ENCODE results near the gene CSRP1. TPM values are rescaled to one million over a fixed set of nuclear protein-coding genes. Genes with fewer than 3 reads are reported as not detected.

The CSRP1 gene
- total RNA-seq, 1 donor from 2014 or later: 41.4 TPM

GRCh38 chr1:201470581-201470980 lies 36.3 kb downstream of the CSRP1 start:
- intact Hi-C loops (cut with micrococcal nuclease): no loop called here

GRCh38 chr1:201469645-201470074 lies 37.3 kb downstream of the CSRP1 start:
- intact Hi-C loops (cut with micrococcal nuclease): no loop called here
- ATAC-seq (no peak), DNase-seq (no peak)

More at GRCh38 chr1:201470581-201470980, 36.3 kb downstream of the CSRP1 start:
- no peak for DNase-seq
- ATAC-seq: no peak

- DNase-seq (peak; percentile 94), ATAC-seq (peak; percentile 88)
- intact Hi-C loops (cut with micrococcal nuclease): no loop called here
Observed at GRCh38 chr1:201468844-201469644, 37.9 kb downstream of the CSRP1 start, which contains the start of gene PHLDA3. PHLDA3 (minus strand) TSS chr1:201469188; CDS start chr1:201468786, 402 bp downstream.

GRCh38 chr1:201468501-201468843 lies 38.5 kb downstream of the CSRP1 start:
- intact Hi-C loops (cut with micrococcal nuclease): no loop called here
- DNase-seq: peak; percentile 68
- ATAC-seq: peak; percentile 26

- ATAC-seq (no peak), DNase-seq (no peak)
- intact Hi-C loops (cut with micrococcal nuclease): no loop called here
Observed at GRCh38 chr1:201466492-201466891, 40.4 kb downstream of the CSRP1 start.

- intact Hi-C loops (cut with micrococcal nuclease): no loop called here
- DNase-seq (no peak), ATAC-seq (no peak)
Observed at GRCh38 chr1:201465698-201466290, 41.1 kb downstream of the CSRP1 start.

- DNase-seq: no peak
- ATAC-seq: peak; percentile 22
- intact Hi-C loops (cut with micrococcal nuclease): no loop called here
Observed at GRCh38 chr1:201463071-201463552, 43.8 kb downstream of the CSRP1 start.

- intact Hi-C loops (cut with micrococcal nuclease): no loop called here
- peak; percentile 81 for DNase-seq
- peak; percentile 76 for ATAC-seq
Observed at GRCh38 chr1:201461645-201462441, 45.1 kb downstream of the CSRP1 start.

- intact Hi-C loops (cut with micrococcal nuclease): no loop called here
- DNase-seq (no peak), ATAC-seq (peak; percentile 72)
Observed at GRCh38 chr1:201460814-201461644, 45.9 kb downstream of the CSRP1 start.

GRCh38 chr1:201459775-201460174 lies 47.1 kb downstream of the CSRP1 start:
- intact Hi-C loops (cut with micrococcal nuclease): no loop called here
- ATAC-seq (no peak), DNase-seq (no peak)

- intact Hi-C loops (cut with micrococcal nuclease): no loop called here
- ATAC-seq: no peak
- DNase-seq: no peak
Observed at GRCh38 chr1:201459052-201459451, 47.9 kb downstream of the CSRP1 start.

GRCh38 chr1:201457508-201457960 lies 49.4 kb downstream of the CSRP1 start:
- DNase-seq (no peak), ATAC-seq (no peak)
- intact Hi-C loops (cut with micrococcal nuclease): no loop called here

- intact Hi-C loops (cut with micrococcal nuclease): no loop called here
- ATAC-seq (peak; percentile 71), DNase-seq (peak; percentile 71)
Observed at GRCh38 chr1:201456499-201457309, 50.2 kb downstream of the CSRP1 start.

- DNase-seq: no peak
Observed at GRCh38 chr1:201455098-201455497, 51.8 kb downstream of the CSRP1 start.

GRCh38 chr1:201454608-201455007 lies 52.3 kb downstream of the CSRP1 start:
- no peak for DNase-seq
- intact Hi-C loops (cut with micrococcal nuclease): no loop called here
- no peak for ATAC-seq

More at GRCh38 chr1:201455098-201455497, 51.8 kb downstream of the CSRP1 start:
- intact Hi-C loops (cut with micrococcal nuclease): no loop called here
- no peak for ATAC-seq

- intact Hi-C loops (cut with micrococcal nuclease): no loop called here
- DNase-seq: no peak
Observed at GRCh38 chr1:201452866-201453265, 54.1 kb downstream of the CSRP1 start.

GRCh38 chr1:201450721-201451291 lies 56.1 kb downstream of the CSRP1 start:
- intact Hi-C loops (cut with micrococcal nuclease): no loop called here
- peak; percentile 80 for DNase-seq
- ATAC-seq: peak; percentile 69

More at GRCh38 chr1:201452866-201453265, 54.1 kb downstream of the CSRP1 start:
- ATAC-seq: no peak

Measured in left ventricle myocardium superior (tissue), 1 donor.